Heart right ventricle (tissue), 16 donors: ENCODE results near the gene AGPAT2. TPM values are rescaled to one million over a fixed set of nuclear protein-coding genes. Genes with fewer than 3 reads are reported as not detected.

ENCODE experiments used
- ATAC-seq, 8 donors: fragments of 200-7000 bp; cut with Tn5 transposase; one replicate each; pipeline ENCODE4 v1.9.1; 2020; ENCODE audit warnings: mild to moderate bottlenecking in 8 of 8, moderate library complexity in 8 of 8, moderate number of reproducible peaks in 1 of 8
- DNase-seq, 2 donors: peaks; one replicate each; pipeline ENCODE4 v3.0.0-alpha.2; 2020
- H3K27ac ChIP-seq, 10 donors: fragments of 200-600 bp; sonication (generic) in 2 of 10; one replicate each; pipeline versions ENCODE4 v1.5.0 to v1.8.0; 2020 to 2022; ENCODE audit warnings: mild to moderate bottlenecking in 3 of 10
- H3K27me3 ChIP-seq, 7 donors: fragments of 200-600 bp; one replicate each; pipeline ENCODE4 v1.8.0; 2021 to 2022; ENCODE audit warnings: mild to moderate bottlenecking in 2 of 7
- H3K36me3 ChIP-seq, 9 donors: fragments of 200-600 bp; sonication (generic) in 1 of 9; one replicate each; pipeline versions ENCODE4 v1.5.0 to v1.8.0; 2020 to 2022; ENCODE audit warnings: mild to moderate bottlenecking in 2 of 9
- H3K4me1 ChIP-seq, 9 donors: fragments of 200-600 bp; sonication (generic) in 1 of 9; one replicate each; pipeline versions ENCODE4 v1.5.0 to v1.8.0; 2020 to 2022; ENCODE audit warnings: mild to moderate bottlenecking in 4 of 9
- H3K4me3 ChIP-seq, 10 donors: fragments of 200-600 bp; sonication (generic) in 2 of 10; one replicate each; pipeline versions ENCODE4 v1.5.0 to v1.8.0; 2020 to 2022; ENCODE audit warnings: mild to moderate bottlenecking in 7 of 10, moderate library complexity in 2 of 10
- H3K9me3 ChIP-seq, 11 donors: fragments of 200-600 bp in 10 of 11; sonication (generic) in 2 of 11; one replicate each; pipeline versions ENCODE4 v1.5.0 to v1.8.0; 2013 to 2022; ENCODE audit warnings: mild to moderate bottlenecking in 2 of 11, control low read depth in 1 of 11, moderate library complexity in 1 of 11
- WGBS, 2 donors: extraction: QIAGEN DNeasy Blood & Tissue Kit; methylation state at CpG; one replicate each; pipeline ENCODE4 v1.1.7; 2013; ENCODE audit warnings: inconsistent platforms in 1 of 2; 5-methylcytosine and 5-hydroxymethylcytosine counted together
- intact Hi-C, 10 donors: fragments of 100-400 bp; cut with DNase I; formaldehyde crosslinking; loops; one replicate each; pipeline versions ENCODE4 v1.11.1 to v1.14.2; 2022
- polyA plus RNA-seq, 2 donors: library from polyadenylated mRNA; stranded (reverse); fragments of 200-250 nt; gene quantifications; one replicate each; pipeline ENCODE4 v1.2.3, GENCODE V29; 2013
- total RNA-seq, 10 donors: library from RNA; stranded (reverse); fragmentation: NEBNext Ultra II Directional in 3 of 10; extraction: Animal tissue kit (Norgen Biotek cat#: 25700) in 3 of 10; gene quantifications; one replicate each; pipeline versions ENCODE4 v1.2.1 to v1.2.4, GENCODE V29; 2021 to 2023
- TF ChIP-seq, protein P1 (sequence below), 9 donors: fragments of 200-600 bp; sonication (generic) in 2 of 9; IDR thresholded peaks; one replicate each; pipeline versions ENCODE4 v1.5.0 to v1.8.0; 2021 to 2022; ENCODE audit warnings: antibody characterized with exemption in 9 of 9, mild to moderate bottlenecking in 5 of 9, moderate library complexity in 1 of 9
- donor health status: Arrhythmogenic right ventricular cardiomyopathy.
- donor health status: ischemic (EF 13 %, LVEDD 7.1; RV severe dilation, severe dysfunction).
- donor health status: healthy with polysubstance abuse.
- donor health status: DM: no; HTN: yes; CAD: no.
- donor health status: DM: no; HTN: no; CAD: no.
- donor health status: ischemic (EF 25% LVEDD 6.9; RV normal size, moderate dysfunction).
- donor health status: ischemic (EF 25% LVEDD 5.7; RV mildly dilated, moderate dysfunction).
- donor health status: healthy.
- donor health status: DM: yes; HTN: yes; CAD: no.
- donor health status: Ischemic cardiomyopathy.
- donor health status: ischemic (EF 35%, LVEDD 5.7; RV mildly dilated, moderate dysfunction).
- donor health status: nonischemic (EF 11% LVEDD 7.7; RV severe dilation, severe dysfunction).
- donor health status: DM: yes; HTN: yes; CAD: no.
- donor health status: PGD.
- donor health status: ischemic (EF 29% LVEDD 5.4; RV normal size, mild dysfunction).
- donor health status: nonischemic (EF 23%, LVEDD 6.1; RV moderate dilation, normal function).

AGPAT2 gene
- total and polyA plus RNA-seq, 12 donors: 48.1 to 195 (median 61.5) TPM

DNA sequence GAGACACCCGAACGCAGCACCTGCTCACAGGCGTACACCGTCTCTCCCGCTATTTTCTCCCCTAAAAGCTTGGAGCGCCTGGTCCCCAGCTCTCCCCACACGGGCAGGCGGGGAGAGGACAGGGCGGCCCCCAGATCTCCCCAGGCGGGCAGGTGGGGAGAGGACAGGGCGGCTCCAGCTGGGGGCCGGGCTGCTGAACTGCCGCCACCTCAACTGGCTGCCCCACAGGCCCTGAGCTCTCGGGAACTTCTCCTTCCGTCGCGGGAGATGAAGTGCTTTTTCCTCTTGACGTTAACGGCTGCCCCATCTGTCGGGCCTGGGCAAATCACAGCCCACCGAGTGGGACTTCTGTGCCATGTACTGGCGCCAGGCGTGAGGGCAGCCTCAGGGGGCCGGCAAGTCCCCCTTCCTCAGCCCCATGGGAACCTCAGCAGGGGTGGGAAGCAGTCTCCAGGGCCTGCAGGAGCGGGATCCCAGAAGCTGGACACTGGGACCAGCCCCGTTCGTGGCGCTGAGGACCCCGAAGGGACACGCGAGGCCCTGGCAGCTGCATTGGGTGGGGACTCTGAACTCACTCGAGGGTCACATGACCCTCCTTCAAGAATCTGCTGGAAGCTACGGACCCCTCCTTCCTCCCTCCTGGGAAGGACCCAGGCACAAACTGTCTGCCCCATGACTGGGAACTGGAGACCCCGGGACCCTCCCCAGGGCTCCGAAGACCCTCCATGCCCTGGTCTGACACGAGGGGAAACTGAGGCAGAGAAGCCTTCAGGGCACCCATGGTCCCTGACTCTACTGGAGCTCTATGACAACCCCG lies 30.3 kb downstream of the AGPAT2 start:
- ATAC-seq: peak; percentile 19 to 55 (median 52)
- peak; percentile 37 to 59 for DNase-seq
- 52 to 56% methylated on average over 33 to 37 of the region's 37 CpGs for WGBS, 2 donors
- H3K4me1 ChIP-seq: peaks cover 0 to 75% (median 30%) of the 10 kb centered on the region in 9 donors
- intact Hi-C loops: loop anchor here in 1 of 10 donors (1.0 to 5.0 kb wide), 2 partner anchors 11 to 55 kb away; partner anchors contain the start of gene DIPK1B
- peaks cover 0 to 85% (median 0%) of the 10 kb centered on the region in 7 donors for H3K27me3 ChIP-seq
- H3K27ac ChIP-seq: peak overlapping the region; percentile 92 to 99 (median 96)
- H3K9me3 ChIP-seq: no peaks in the 10 kb centered on the region
- peak overlapping the region in 9 of 10 donors; percentile 26 to 83 (median 76) for H3K4me3 ChIP-seq
- H3K36me3 ChIP-seq: no peaks in the 10 kb centered on the region
- TF ChIP-seq, protein P1, sequence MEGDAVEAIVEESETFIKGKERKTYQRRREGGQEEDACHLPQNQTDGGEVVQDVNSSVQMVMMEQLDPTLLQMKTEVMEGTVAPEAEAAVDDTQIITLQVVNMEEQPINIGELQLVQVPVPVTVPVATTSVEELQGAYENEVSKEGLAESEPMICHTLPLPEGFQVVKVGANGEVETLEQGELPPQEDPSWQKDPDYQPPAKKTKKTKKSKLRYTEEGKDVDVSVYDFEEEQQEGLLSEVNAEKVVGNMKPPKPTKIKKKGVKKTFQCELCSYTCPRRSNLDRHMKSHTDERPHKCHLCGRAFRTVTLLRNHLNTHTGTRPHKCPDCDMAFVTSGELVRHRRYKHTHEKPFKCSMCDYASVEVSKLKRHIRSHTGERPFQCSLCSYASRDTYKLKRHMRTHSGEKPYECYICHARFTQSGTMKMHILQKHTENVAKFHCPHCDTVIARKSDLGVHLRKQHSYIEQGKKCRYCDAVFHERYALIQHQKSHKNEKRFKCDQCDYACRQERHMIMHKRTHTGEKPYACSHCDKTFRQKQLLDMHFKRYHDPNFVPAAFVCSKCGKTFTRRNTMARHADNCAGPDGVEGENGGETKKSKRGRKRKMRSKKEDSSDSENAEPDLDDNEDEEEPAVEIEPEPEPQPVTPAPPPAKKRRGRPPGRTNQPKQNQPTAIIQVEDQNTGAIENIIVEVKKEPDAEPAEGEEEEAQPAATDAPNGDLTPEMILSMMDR (IDR thresholded peaks at IDR 0.05): no peak

DNA sequence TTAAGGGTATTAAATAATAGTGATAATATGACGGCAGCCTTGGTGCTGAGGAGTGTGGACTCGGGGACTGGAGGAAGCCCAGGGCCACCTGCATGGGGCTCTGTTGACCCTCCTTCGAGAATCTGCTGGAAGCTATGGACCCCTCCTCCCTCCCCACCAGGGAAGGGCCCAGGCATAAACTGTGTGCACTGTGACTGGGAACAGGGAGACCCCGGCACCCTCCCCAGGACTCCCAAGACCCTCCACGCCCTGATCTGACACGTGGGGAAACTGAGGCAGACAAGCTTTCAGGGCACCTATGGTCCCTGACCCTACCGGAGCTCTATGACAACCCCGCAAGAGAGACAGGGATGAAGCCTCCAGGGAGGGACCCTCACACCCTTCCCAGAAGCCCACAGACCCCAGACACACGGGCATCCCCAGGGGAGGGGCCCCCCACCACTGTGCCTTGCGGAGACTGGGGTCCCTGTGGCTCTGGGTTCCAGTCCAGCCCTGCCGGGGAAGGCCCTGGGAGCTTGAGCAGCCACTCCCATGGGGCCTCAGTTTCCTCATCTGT lies 31.0 kb downstream of the AGPAT2 start:
- peaks cover 0 to 69% (median 30%) of the 10 kb centered on the region in 9 donors for H3K4me1 ChIP-seq
- no peaks in the 10 kb centered on the region for H3K9me3 ChIP-seq
- DNase-seq: peak in 1 of 2 donors; percentile 9
- ATAC-seq: peak in 2 of 8 donors; percentile 9 to 18
- 50 to 51% methylated on average over 11 of the region's 11 CpGs for WGBS, 2 donors
- peak overlapping the region in 9 of 10 donors; percentile 26 to 83 (median 76) for H3K4me3 ChIP-seq
- peak overlapping the region; percentile 92 to 99 (median 96) for H3K27ac ChIP-seq
- TF ChIP-seq, protein P1 (IDR thresholded peaks at IDR 0.05): no peak
- H3K27me3 ChIP-seq: peaks cover 0 to 78% (median 0%) of the 10 kb centered on the region in 7 donors
- intact Hi-C loops: loop anchor here in 1 of 10 donors (1.0 to 5.0 kb wide), 2 partner anchors 10 to 56 kb away; partner anchors contain the start of gene DIPK1B
- no peaks in the 10 kb centered on the region for H3K36me3 ChIP-seq

DNA sequence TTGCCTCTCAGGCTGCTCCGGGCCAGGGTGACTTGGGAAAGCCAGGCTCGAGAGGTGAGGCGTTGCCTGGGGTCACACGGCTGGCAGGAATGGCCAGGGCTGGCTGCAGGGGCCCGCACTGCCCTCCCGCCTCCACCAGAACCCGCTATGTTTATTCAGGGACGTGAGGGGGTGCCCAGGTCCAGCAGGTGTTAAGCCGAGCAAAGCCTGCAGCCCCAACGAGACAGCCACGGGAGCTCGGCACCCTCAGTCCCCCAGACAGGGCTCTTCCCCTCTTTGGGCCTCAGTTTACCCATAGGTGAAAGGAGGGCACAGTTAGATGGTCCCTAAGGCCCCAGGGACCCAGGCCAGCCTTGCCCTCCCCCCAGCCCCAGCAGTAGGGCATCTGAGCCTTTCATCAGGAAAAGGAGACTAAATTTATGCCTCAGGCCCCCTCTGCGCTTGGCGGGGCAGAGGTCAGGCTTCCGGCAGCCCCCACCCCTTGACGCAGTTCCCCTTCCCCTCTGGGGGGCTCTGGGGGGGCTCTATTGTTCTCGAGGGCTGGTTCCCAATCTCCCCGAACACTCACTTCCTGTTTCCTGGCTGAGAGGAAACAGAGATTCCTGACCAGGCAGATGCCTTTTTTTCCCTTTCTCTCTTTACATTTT lies 31.6 kb downstream of the AGPAT2 start:
- DNase-seq (peak; percentile 73 to 92), ATAC-seq (peak; percentile 56 to 86 (median 81))
- Histone ChIP-seq H3K4me3 (peak overlapping the region in 6 of 10 donors; percentile 74 to 83 (median 76)), H3K4me1 (peaks cover 0 to 63% (median 30%) of the 10 kb centered on the region in 9 donors), H3K36me3 (no peaks in the 10 kb centered on the region), H3K27me3 (peaks cover 0 to 72% (median 0%) of the 10 kb centered on the region in 7 donors), H3K27ac (peak overlapping the region; percentile 92 to 99 (median 96)), H3K9me3 (no peaks in the 10 kb centered on the region)
- TF ChIP-seq, protein P1 (IDR thresholded peaks at IDR 0.05): no peak
- intact Hi-C loops: loop anchor here in 1 of 10 donors (1.0 to 5.0 kb wide), 2 partner anchors 9 to 57 kb away; partner anchors contain the start of gene DIPK1B
- WGBS, 2 donors: 47 to 54% methylated on average over 18 of the region's 18 CpGs
